Endothelial cell of umbilical vein (primary cell): ENCODE measurements around the gene HDLBP. TPM values are rescaled to one million over a fixed set of nuclear protein-coding genes. Genes with fewer than 3 reads are reported as not detected.
A peak's percentile ranks its signal among the peaks of the same experiment; 100 is the strongest.

Source experiments
- BruUV-seq: library from RNA; stranded (reverse); fragments of 400-500 nt; replicated peaks from 2 replicates; lab custom pipeline; 2021; lab: Mats Ljungman, UMichigan
- CTCF ChIA-PET: fragments of 300-600, 350-600 bp; sonication (Branson Sonifier 250); formaldehyde crosslinking; loops from one replicate; lab custom pipeline; 2021; ENCODE audit warnings: antibody characterized with exemption, inconsistent platforms; lab: Charles Lee
- POLR2A ChIA-PET: fragments of 300-600, 350-600 bp; sonication (Branson Sonifier 250); formaldehyde crosslinking; loops from one replicate; lab custom pipeline; 2021; ENCODE audit warnings: antibody characterized with exemption, inconsistent platforms; lab: Charles Lee
- DNase-seq: peaks from one replicate; pipeline ENCODE4 v3.0.0-alpha.2; 2011; ENCODE audit warnings: low read depth, low spot score
- FAIRE-seq: peaks from 2 replicates; lab custom pipeline; 2011; peaks lifted over from hg19 to GRCh38; lab: Jason Lieb, UNC
- H2AFZ ChIP-seq: 2 replicates; pipeline ENCODE4 v1.6.0; 2012; ENCODE audit warnings: low read depth, low read length, control low read depth, inconsistent platforms
- H3K27ac ChIP-seq: 2 replicates; pipeline ENCODE4 v1.5.1; 2011; ENCODE audit warnings: low read depth, mild to moderate bottlenecking, control low read depth, low read length, moderate library complexity; ENCODE audit not compliant: insufficient read depth
- H3K27me3 ChIP-seq, 2 experiments: 2 replicates each; pipeline versions ENCODE4 v1.6.0 to v1.6.1; 2011; ENCODE audit warnings: low read length in 2 of 2, mixed read lengths in 1 of 2; ENCODE audit not compliant: control insufficient read depth in 2 of 2, insufficient read depth in 2 of 2
- H3K36me3 ChIP-seq, 2 experiments: 2 replicates in 1 of 2; 3 replicates in 1 of 2; pipeline ENCODE4 v1.5.1; 2011; ENCODE audit warnings: low read length in 2 of 2, mild to moderate bottlenecking in 1 of 2, moderate library complexity in 1 of 2; ENCODE audit not compliant: control insufficient read depth in 2 of 2, insufficient read depth in 2 of 2; ENCODE audit errors: extremely low read depth in 1 of 2
- H3K4me1 ChIP-seq: 3 replicates; pipeline ENCODE4 v1.5.1; 2011; ENCODE audit warnings: mild to moderate bottlenecking, low read length; ENCODE audit not compliant: control insufficient read depth, insufficient read depth; ENCODE audit errors: extremely low read depth
- H3K4me2 ChIP-seq: 2 replicates; pipeline ENCODE4 v1.6.1; 2011; ENCODE audit warnings: low read length, control low read depth, mixed read lengths; ENCODE audit not compliant: insufficient read depth
- H3K4me3 ChIP-seq, 3 experiments: fragments of 200-600 bp in 1 of 3; sonication (generic), shearing (Covaris generic) in 1 of 3; replicated peaks in 1 of 3; 2 replicates each; pipeline ENCODE4 v1.5.1; 2011 to 2016; ENCODE audit warnings: control low read depth in 3 of 3, low read length in 3 of 3, mild to moderate bottlenecking in 2 of 3, inconsistent platforms in 1 of 3, low read depth in 1 of 3, moderate library complexity in 1 of 3; ENCODE audit not compliant: insufficient read depth in 1 of 3
- H3K79me2 ChIP-seq: 2 replicates; pipeline ENCODE4 v1.6.0; 2012; ENCODE audit warnings: low read length, inconsistent platforms; ENCODE audit not compliant: control insufficient read depth, insufficient read depth
- H3K9ac ChIP-seq: replicated peaks from 2 replicates; pipeline ENCODE3; 2011; ENCODE audit warnings: low read length, control low read depth; ENCODE audit not compliant: insufficient read depth; ENCODE audit errors: extremely low read depth
- H3K9me1 ChIP-seq: replicated peaks from 3 replicates; pipeline ENCODE4 v1.6.0; 2011; ENCODE audit warnings: mild to moderate bottlenecking, low read length; ENCODE audit not compliant: control insufficient read depth, insufficient read depth; ENCODE audit errors: extremely low read depth
- H3K9me3 ChIP-seq: replicated peaks from 2 replicates; pipeline ENCODE4 v1.5.1; 2012; ENCODE audit warnings: low read length, inconsistent platforms; ENCODE audit not compliant: control insufficient read depth, insufficient read depth
- H4K20me1 ChIP-seq: replicated peaks from 2 replicates; pipeline ENCODE3; 2011; ENCODE audit warnings: mild to moderate bottlenecking, low read length; ENCODE audit not compliant: control insufficient read depth, insufficient read depth; ENCODE audit errors: extremely low read depth
- EZH2 ChIP-seq: IDR thresholded peaks from 2 replicates; pipeline ENCODE4 v1.6.1; 2012; ENCODE audit warnings: borderline replicate concordance, low read depth, mild to moderate bottlenecking, moderate library complexity, low read length, inconsistent platforms; ENCODE audit not compliant: severe bottlenecking
- GATA2 ChIP-seq: IDR thresholded peaks from 2 replicates; pipeline ENCODE4 v1.7.0; 2011; ENCODE audit warnings: low read depth, mild to moderate bottlenecking, moderate library complexity, mixed read lengths, low read length; ENCODE audit not compliant: insufficient read length, insufficient read depth
- POLR2A ChIP-seq: IDR thresholded peaks from 2 replicates; pipeline ENCODE4 v1.6.1; 2012; ENCODE audit warnings: low read depth, mild to moderate bottlenecking, control low read depth, low read length
- POLR2AphosphoS5 ChIP-seq: IDR thresholded peaks from 2 replicates; pipeline ENCODE4 v1.6.1; 2012; ENCODE audit warnings: low read depth, mild to moderate bottlenecking, control low read depth, low read length, moderate library complexity; ENCODE audit not compliant: insufficient read depth
- dilution Hi-C: fragments of 300-500 bp; cut with MboI; formaldehyde crosslinking; loops from one replicate; pipeline ENCODE4 v1.15.0; 2019; ENCODE audit warnings: low sequenced_read_pairs; ENCODE audit not compliant: extremely low pct_ligation_motif_present
- intact Hi-C: fragments of 100-400 bp; cut with micrococcal nuclease; formaldehyde crosslinking; loops from one replicate; pipeline ENCODE4 v1.10.0; 2022
- polyA plus RNA-seq, 4 experiments: library from polyadenylated mRNA; depleted of rRNA in 3 of 4; stranded (reverse) in 3 of 4; unstranded in 1 of 4; fragments of >200 nt; gene quantifications; 2 replicates each; pipeline versions ENCODE4 v1.2.1 to v1.2.3, GENCODE V29; 2011 to 2012; ENCODE audit warnings: missing spikeins in 1 of 4
- total RNA-seq: library from RNA; stranded (reverse); gene quantifications from 2 replicates; pipeline ENCODE4 v1.2.3, GENCODE V29; 2021

Gene HDLBP
- total and polyA plus RNA-seq, 2 donors (not counting 3 experiments of a cell fraction or from before 2014, with no cell fraction given) = 379 to 569 TPM

DNA sequence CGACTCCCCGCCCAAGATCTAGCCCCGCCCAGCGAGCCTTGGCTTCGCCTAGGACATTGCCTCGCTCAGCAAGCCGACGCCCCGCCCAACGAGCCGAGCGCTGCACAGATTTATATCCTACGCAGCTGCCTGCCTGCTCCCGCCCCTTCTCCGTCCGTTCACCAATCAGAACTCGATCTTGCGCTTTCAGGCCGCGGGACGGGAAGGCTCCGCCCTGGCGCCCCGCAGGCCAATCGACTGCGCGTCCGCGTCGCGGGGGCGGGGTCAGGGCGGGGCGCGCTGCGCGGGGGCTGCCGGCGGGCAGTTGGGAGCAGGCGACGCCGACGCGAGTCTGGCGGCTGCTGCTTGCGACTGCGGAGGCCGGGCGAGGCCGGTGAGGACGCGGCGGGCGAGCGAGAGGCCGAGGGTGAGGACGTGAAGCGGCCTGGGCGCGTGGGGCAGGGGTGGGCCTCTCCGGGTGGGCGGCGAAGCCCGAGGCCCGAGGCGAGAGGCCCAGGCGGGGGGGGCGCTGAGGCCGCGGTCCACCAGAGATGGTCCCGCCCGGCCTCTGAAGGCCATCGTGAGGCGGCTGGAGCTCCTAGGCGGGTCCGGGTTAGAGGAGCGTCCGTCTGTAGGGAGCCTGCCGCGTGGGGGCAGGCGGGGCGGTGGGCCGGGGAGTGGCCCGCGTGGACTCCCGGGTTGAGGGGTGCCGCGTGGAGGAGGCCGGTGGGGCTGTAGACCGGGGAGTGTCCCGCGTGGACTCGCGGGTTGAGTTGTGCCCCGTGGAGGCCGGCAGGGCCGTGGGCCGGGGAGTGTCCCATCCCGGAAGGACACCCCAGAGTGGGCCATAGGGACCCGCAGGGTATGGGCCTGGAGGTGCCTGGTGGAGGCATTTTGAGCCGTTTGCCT is 40.8 kb upstream of the HDLBP start, which contains the start of gene FARP2:
Gene FARP2 (plus strand): TSS at position 303 of the 888 bp plus-strand sequence. CDS start 16,823 bp downstream, outside the sequence.
- Histone ChIP-seq H3K36me3 (peaks cover 11 to 19% of the 10 kb centered on the region in 2 experiments), H3K79me2 (peaks cover 45% of the 10 kb centered on the region), H3K27me3 (no peaks in the 10 kb centered on the region), H3K27ac (peak within 1 kb of the TSS; percentile 33), H3K4me1 (peaks cover 21% of the 10 kb centered on the region), H3K4me3 (peak within 1 kb of the TSS; percentile 48 to 91 (median 62)), H3K9me1 (no peaks in the 10 kb centered on the region), H3K9me3 (no peaks in the 10 kb centered on the region), H2AFZ (peak within 1 kb of the TSS; percentile 16), H3K9ac (peak within 1 kb of the TSS; percentile 72), H4K20me1 (no peaks in the 10 kb centered on the region), H3K4me2 (peak within 1 kb of the TSS; percentile 94)
- no TSS peak for BruUV-seq
- ChIA-PET CTCF (interaction anchor here (1.0 kb wide), 2 partner anchors 10 to 36 kb away, joined by 3 to 7 read pairs; no protein-coding TSS in a partner anchor), POLR2A (interaction anchor here (0.6 to 1.0 kb wide), 2 partner anchors 42 to 157 kb away, joined by 3 to 9 read pairs; no protein-coding TSS in a partner anchor)
- TF ChIP-seq POLR2A (peak; percentile 89), POLR2AphosphoS5 (peak; percentile 96), GATA2 (no peak), EZH2 (no peak)
- dilution Hi-C loops (no loop called here), intact Hi-C loops (loop anchor here (1.0 to 5.0 kb wide), 9 partner anchors 41 to 526 kb away; partner anchors contain the start of genes ATG4B, BOK, DTYMK and HDLBP)
- DNase-seq (peak; percentile 99), FAIRE-seq (peak; percentile 84)
